ENCODE measurements around the gene IPO5. TPM values are rescaled to one million over a fixed set of nuclear protein-coding genes. Genes with fewer than 3 reads are reported as not detected.

The IPO5 gene
- total and polyA plus RNA-seq, 2 of the 8 experiments (the other 6 are each of a cell fraction or from before 2014, with no cell fraction given), result 143 to 410 TPM

GRCh38 chr13:97979051-97979450 lies 25.6 kb downstream of the IPO5 start (continued):
- no peak for TF ChIP-seq CTCF (IDR thresholded peaks at IDR 0.05; ENCODE audit: control extremely low read depth in 1 of 3, insufficient read depth in 1 of 3, low read depth in 1 of 3, low read length in 3 of 3)
